HG02642 (cell line): ENCODE measurements around the gene UTS2R.

Experiments
- ATAC-seq: cut with Tn5 transposase; IDR thresholded peaks from one replicate; pipeline ENCODE4 v1.9.1; 2021; ENCODE audit warnings: mild to moderate bottlenecking; ENCODE audit not compliant: unreplicated experiment, poor library complexity

Gene UTS2R

GRCh38 chr17:82424001-82424862, 52.7 kb downstream of the UTS2R start:
- ATAC-seq, result no peak

DNA sequence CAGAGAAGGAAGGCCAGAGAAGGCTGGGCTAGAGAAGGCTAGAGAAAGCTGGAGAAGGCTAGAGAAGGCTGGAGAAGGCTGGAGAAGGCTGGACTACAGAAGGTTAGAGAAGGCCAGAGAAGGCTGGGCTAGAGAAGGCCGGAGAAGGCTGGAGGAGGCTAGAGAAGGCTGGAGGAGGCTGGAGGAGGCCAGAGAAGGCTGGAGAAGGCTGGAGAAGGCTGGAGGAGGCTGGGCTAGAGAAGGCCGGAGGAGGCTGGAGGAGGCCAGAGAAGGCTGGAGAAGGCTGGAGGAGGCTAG, 53.2 kb downstream of the UTS2R start:
- no peak for ATAC-seq
